Spleen (tissue), 7 donors: ENCODE measurements around the gene NBPF6.
"Not testable (repeated sequence)": the region's sequence is repeated elsewhere in the genome, so short reads cannot be mapped to it uniquely, and the experiment has no call there.

ENCODE experiments used
- POLR2A ChIP-seq, 3 donors: fragments of 450-650 bp; IDR thresholded peaks; one replicate each; pipeline ENCODE4 v1.5.1; 2017; ENCODE audit warnings: antibody characterized with exemption in 3 of 3, mild to moderate bottlenecking in 1 of 3
- POLR2AphosphoS5 ChIP-seq, 3 donors: sonication (generic); formaldehyde crosslinking; IDR thresholded peaks; one replicate each; pipeline ENCODE4 v1.5.1; 2017; ENCODE audit warnings: antibody characterized with exemption in 3 of 3
- TF ChIP-seq, protein P1 (sequence below), 11 experiments: fragments of 200-600 bp in 7 of 11; fragments of 450-650 bp in 4 of 11; sonication (generic) in 4 of 11; IDR thresholded peaks in 8 of 11; conservative IDR thresholded peaks in 3 of 11; 1 replicate in 7 of 11; 2 replicates in 4 of 11; pipeline versions ENCODE4 v1.4.0 to v1.8.0; 2016 to 2021; ENCODE audit warnings: antibody characterized with exemption in 11 of 11, inconsistent platforms in 4 of 11, mild to moderate bottlenecking in 1 of 11
- donor health status: DM: no; HTN: no; CAD: no; lungs with moderate emphysema.
- donor health status: DM: no; HTN: no; CAD: no.
- donor health status: DM: no; HTN: no; CAD: no.

DNA sequence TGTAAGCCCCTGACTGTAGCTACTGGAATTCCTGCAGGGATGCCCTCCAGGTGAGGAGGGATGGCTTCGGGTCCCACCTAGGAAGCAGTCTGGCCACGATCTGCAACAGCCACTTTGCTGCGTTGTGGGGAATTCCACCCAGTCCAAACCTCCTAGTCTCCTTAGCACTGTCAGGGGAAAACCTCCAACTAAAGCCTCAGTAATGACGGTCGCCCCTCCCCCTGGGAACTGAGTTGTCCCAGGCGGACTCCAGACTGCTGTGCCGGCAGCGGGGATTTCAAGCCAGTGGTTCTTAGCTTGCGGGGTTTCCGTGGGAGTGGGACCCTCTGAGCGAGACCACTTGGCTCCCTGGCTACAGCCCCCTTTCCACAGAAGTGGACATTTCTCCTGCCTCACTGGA, 18.1 kb upstream of the NBPF6 start:
- TF ChIP-seq, protein P1, sequence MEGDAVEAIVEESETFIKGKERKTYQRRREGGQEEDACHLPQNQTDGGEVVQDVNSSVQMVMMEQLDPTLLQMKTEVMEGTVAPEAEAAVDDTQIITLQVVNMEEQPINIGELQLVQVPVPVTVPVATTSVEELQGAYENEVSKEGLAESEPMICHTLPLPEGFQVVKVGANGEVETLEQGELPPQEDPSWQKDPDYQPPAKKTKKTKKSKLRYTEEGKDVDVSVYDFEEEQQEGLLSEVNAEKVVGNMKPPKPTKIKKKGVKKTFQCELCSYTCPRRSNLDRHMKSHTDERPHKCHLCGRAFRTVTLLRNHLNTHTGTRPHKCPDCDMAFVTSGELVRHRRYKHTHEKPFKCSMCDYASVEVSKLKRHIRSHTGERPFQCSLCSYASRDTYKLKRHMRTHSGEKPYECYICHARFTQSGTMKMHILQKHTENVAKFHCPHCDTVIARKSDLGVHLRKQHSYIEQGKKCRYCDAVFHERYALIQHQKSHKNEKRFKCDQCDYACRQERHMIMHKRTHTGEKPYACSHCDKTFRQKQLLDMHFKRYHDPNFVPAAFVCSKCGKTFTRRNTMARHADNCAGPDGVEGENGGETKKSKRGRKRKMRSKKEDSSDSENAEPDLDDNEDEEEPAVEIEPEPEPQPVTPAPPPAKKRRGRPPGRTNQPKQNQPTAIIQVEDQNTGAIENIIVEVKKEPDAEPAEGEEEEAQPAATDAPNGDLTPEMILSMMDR (IDR thresholded peaks at IDR 0.05 in 8 of 11, conservative IDR thresholded peaks at IDR 0.05 in 3 of 11), result not testable (repeated sequence)
- not testable (repeated sequence) for TF ChIP-seq POLR2A, POLR2AphosphoS5 (IDR thresholded peaks at IDR 0.05)
